Motor neuron (in vitro differentiated cells): Measurements from ENCODE around the gene AMHR2. TPM values are rescaled to one million over a fixed set of nuclear protein-coding genes. Genes with fewer than 3 reads are reported as not detected.

Source experiments
- ATAC-seq, 8 experiments: fragments of 200-7000 bp; cut with Tn5 transposase; replicated peaks in 6 of 8; 2 replicates each; pipeline ENCODE4 v1.8.0; 2021; ENCODE audit warnings: mild to moderate bottlenecking in 8 of 8, moderate library complexity in 8 of 8
- H3K27ac ChIP-seq, 2 donors: fragments of 250-450 bp; sonication (Bioruptor Pico); 2 replicates each; pipeline ENCODE4 v1.9.0; 2021; ENCODE audit warnings: antibody characterized with exemption in 2 of 2, mild to moderate bottlenecking in 2 of 2, moderate library complexity in 1 of 2
- H3K4me1 ChIP-seq, 2 donors: fragments of 250-450 bp; sonication (Bioruptor Pico); replicated peaks in 1 of 2; 2 replicates each; pipeline ENCODE4 v1.6.1; 2021; ENCODE audit warnings: antibody characterized with exemption in 2 of 2, mild to moderate bottlenecking in 2 of 2, moderate library complexity in 1 of 2
- H3K4me3 ChIP-seq, 5 donors: fragments of 250-450 bp; sonication (Bioruptor Pico); 2 replicates each; pipeline ENCODE4 v1.9.0; 2021; ENCODE audit warnings: antibody characterized with exemption in 5 of 5, mild to moderate bottlenecking in 5 of 5, moderate library complexity in 4 of 5
- WGBS, 10 experiments: fragments of 450-650 bp; shearing (Covaris generic); methylation state at CpG; one replicate each; pipeline ENCODE4 v1.0.0; 2022; 5-methylcytosine and 5-hydroxymethylcytosine counted together
- in situ Hi-C, 9 experiments: fragments of 400-800 bp; cut with MboI; loops; one replicate each; pipeline ENCODE4 v1.15.0; 2021; ENCODE audit warnings: low sequenced_read_pairs in 9 of 9, low pct_unique_long_range_greater_than_20kb in 2 of 9; ENCODE audit not compliant: unreplicated experiment in 9 of 9
- total RNA-seq, 8 experiments: library from RNA; unstranded; fragments of 300-600 nt; gene quantifications; 2 replicates each; pipeline versions ENCODE4 v1.2.3 to v1.2.4, GENCODE V29; 2022

The AMHR2 gene
- total RNA-seq, 8 experiments from 2014 or later, result 0.13 to 2.4 (median 0.38) TPM; not detected in 3

- H3K4me1 ChIP-seq, result peaks cover 0 to 3% of the 10 kb centered on the region in 2 donors
- WGBS, 10 experiments, result 55 to 100% (median 82%) methylated on average over 1 to 8 of the region's 12 CpGs; no CpG with 5 or more reads in 2 of the 10 experiments
- peak overlapping the region in 1 of 2 donors; percentile 34 for H3K27ac ChIP-seq
- peak in 1 of 8 experiments; percentile 4 for ATAC-seq
- in situ Hi-C loops, result no loop called here
- H3K4me3 ChIP-seq, result no peak overlapping the region
These were observed 57.1 kb downstream of the AMHR2 start for GRCh38 chr12:53480491-53481442.

Other genes with a start within 250 kb of the AMHR2 start
- 10 to 100 TPM; 13.8 to 39.8 (median 19.1) TPM for gene ZNF740, start 243.1 kb upstream of the AMHR2 start, total RNA-seq
- 100 to 1,000 TPM in 1 of 8 experiments, 10 to 100 TPM in 6, 1 to 10 TPM in 1; 8.0 to 106 (median 27.7) TPM for gene CSAD, start 242.9 kb upstream of the AMHR2 start, total RNA-seq
- gene ITGB7, start 216.6 kb upstream of the AMHR2 start, total RNA-seq, result 1 to 10 TPM in 3 of 8 experiments, under 1 TPM in 5; 0.05 to 1.6 (median 0.80) TPM
- gene RARG, start 191.6 kb upstream of the AMHR2 start, total RNA-seq, result 10 to 100 TPM in 3 of 8 experiments, 1 to 10 TPM in 4, under 1 TPM in 1; 0.33 to 37.3 (median 4.2) TPM
- 10 to 100 TPM in 3 of 8 experiments, under 1 TPM in 5; 0.50 to 15.2 (median 0.66) TPM for gene ESPL1, start 155.6 kb upstream of the AMHR2 start, total RNA-seq
- gene PFDN5, start 128.3 kb upstream of the AMHR2 start, total RNA-seq, result 1,000 to 10,000 TPM in 4 of 8 experiments, 100 to 1,000 TPM in 4; 433 to 1,182 (median 923) TPM
- gene MYG1, start 124.2 kb upstream of the AMHR2 start, total RNA-seq, result 100 to 1,000 TPM in 1 of 8 experiments, 10 to 100 TPM in 7; 70.2 to 101 (median 87.1) TPM
- 100 to 1,000 TPM in 1 of 8 experiments, 10 to 100 TPM in 7; 46.8 to 111 (median 64.1) TPM for gene AAAS, start 102.2 kb upstream of the AMHR2 start, total RNA-seq
- 1 to 10 TPM in 1 of 8 experiments, under 1 TPM in 7; 0.14 to 1.4 (median 0.24) TPM for gene SP7, start 87.5 kb upstream of the AMHR2 start, total RNA-seq
- gene SP1, start 43.7 kb upstream of the AMHR2 start, total RNA-seq, result 10 to 100 TPM; 17.2 to 56.3 (median 31.1) TPM
- 100 to 1,000 TPM in 3 of 8 experiments, 10 to 100 TPM in 5; 42.8 to 264 (median 79.4) TPM for gene PRR13, start 17.9 kb downstream of the AMHR2 start, total RNA-seq
- gene PCBP2, start 28.2 kb downstream of the AMHR2 start, total RNA-seq, result 100 to 1,000 TPM; 188 to 782 (median 284) TPM
- gene MAP3K12, start 75.6 kb downstream of the AMHR2 start, total RNA-seq, result 10 to 100 TPM; 17.2 to 90.3 (median 32.7) TPM
- gene TARBP2, start 77.4 kb downstream of the AMHR2 start, total RNA-seq, result 10 to 100 TPM; 24.8 to 56.9 (median 44.5) TPM
- 1 to 10 TPM in 1 of 8 experiments, under 1 TPM in 1, not detected in 6; 0.78 to 2.2 TPM for gene NPFF, start 83.6 kb downstream of the AMHR2 start, total RNA-seq
- 10 to 100 TPM in 5 of 8 experiments, 1 to 10 TPM in 3; 7.9 to 37.7 (median 12.5) TPM for gene ATF7, start 202.5 kb downstream of the AMHR2 start, total RNA-seq